GM21367 (cell line): ENCODE results near the gene C4BPB.

ENCODE experiments used
- ATAC-seq: cut with Tn5 transposase; IDR thresholded peaks from one replicate; pipeline ENCODE4 v1.9.1; 2021; ENCODE audit not compliant: unreplicated experiment

C4BPB gene

GRCh38 chr1:207059881-207060280 lies 28.8 kb upstream of the C4BPB start:
- ATAC-seq, result no peak

GRCh38 chr1:207060596-207060995 lies 28.1 kb upstream of the C4BPB start:
- no peak for ATAC-seq

- no peak for ATAC-seq
Observed at GRCh38 chr1:207062058-207062457, 26.6 kb upstream of the C4BPB start.

- ATAC-seq, result no peak
Observed at GRCh38 chr1:207063014-207063413, 25.6 kb upstream of the C4BPB start.

GRCh38 chr1:207064561-207064960 lies 24.1 kb upstream of the C4BPB start:
- ATAC-seq, result no peak

GRCh38 chr1:207067185-207067584 lies 21.5 kb upstream of the C4BPB start:
- ATAC-seq, result no peak

GRCh38 chr1:207067665-207068064 lies 21.0 kb upstream of the C4BPB start:
- ATAC-seq, result no peak

GRCh38 chr1:207069061-207069460 lies 19.6 kb upstream of the C4BPB start:
- no peak for ATAC-seq

- no peak for ATAC-seq
Observed at GRCh38 chr1:207069858-207070506, 18.7 kb upstream of the C4BPB start.

- no peak for ATAC-seq
Observed at GRCh38 chr1:207070811-207071210, 17.8 kb upstream of the C4BPB start.

GRCh38 chr1:207071426-207071825 lies 17.2 kb upstream of the C4BPB start:
- no peak for ATAC-seq

GRCh38 chr1:207072233-207072632 lies 16.4 kb upstream of the C4BPB start:
- ATAC-seq, result no peak

GRCh38 chr1:207073906-207074820 lies 14.5 kb upstream of the C4BPB start:
- ATAC-seq, result no peak

GRCh38 chr1:207076181-207076955 lies 12.3 kb upstream of the C4BPB start:
- ATAC-seq, result no peak

GRCh38 chr1:207077012-207077411 lies 11.6 kb upstream of the C4BPB start:
- no peak for ATAC-seq

- peak; percentile 51 for ATAC-seq
Observed at GRCh38 chr1:207077470-207078377, 10.9 kb upstream of the C4BPB start.

GRCh38 chr1:207078578-207079132 lies 10.0 kb upstream of the C4BPB start:
- ATAC-seq, result no peak

- ATAC-seq, result no peak
Observed at GRCh38 chr1:207079706-207080241, 8.9 kb upstream of the C4BPB start.

- no peak for ATAC-seq
Observed at GRCh38 chr1:207081088-207081487, 7.6 kb upstream of the C4BPB start.

GRCh38 chr1:207081806-207082205 lies 6.9 kb upstream of the C4BPB start:
- ATAC-seq, result no peak
